Esophagus muscularis mucosa (tissue), 4 donors: Measurements from ENCODE around the gene ZNF536. TPM values are rescaled to one million over a fixed set of nuclear protein-coding genes. Genes with fewer than 3 reads are reported as not detected.

ENCODE experiments used
- DNase-seq: peaks from one replicate; pipeline ENCODE4 v3.0.0-alpha.2; 2017; ENCODE audit errors: extremely low spot score
- H3K27ac ChIP-seq, 4 donors: fragments of 200-600 bp; sonication (generic); replicated peaks in 1 of 4; 1 replicate in 3 of 4; 2 replicates in 1 of 4; pipeline ENCODE4 v1.5.1; 2016 to 2019; ENCODE audit warnings: mild to moderate bottlenecking in 1 of 4
- H3K27me3 ChIP-seq, 4 donors: fragments of 200-600 bp; sonication (generic); one replicate each; pipeline versions ENCODE4 v1.5.1 to v1.6.0; 2016 to 2019
- H3K36me3 ChIP-seq, 4 donors: fragments of 200-600 bp; sonication (generic); one replicate each; pipeline ENCODE4 v1.5.1; 2016 to 2019
- H3K4me1 ChIP-seq, 4 donors: fragments of 200-600 bp; sonication (generic); one replicate each; pipeline ENCODE4 v1.5.1; 2016 to 2019
- H3K4me3 ChIP-seq, 4 donors: fragments of 200-600 bp; sonication (generic); 1 replicate in 2 of 4; 2 replicates in 2 of 4; pipeline ENCODE4 v1.5.1; 2016 to 2019; ENCODE audit warnings: mild to moderate bottlenecking in 4 of 4, moderate library complexity in 1 of 4
- H3K9me3 ChIP-seq, 4 donors: fragments of 200-600 bp; sonication (generic); 1 replicate in 3 of 4; 2 replicates in 1 of 4; pipeline ENCODE4 v1.5.1; 2016 to 2019
- EP300 ChIP-seq: sonication (generic); formaldehyde crosslinking; IDR thresholded peaks from one replicate; pipeline ENCODE4 v1.6.1; 2017; ENCODE audit warnings: antibody characterized with exemption
- POLR2A ChIP-seq: fragments of 450-650 bp; IDR thresholded peaks from one replicate; pipeline ENCODE4 v1.6.1; 2017; ENCODE audit warnings: antibody characterized with exemption, moderate library complexity, mild to moderate bottlenecking, low read depth
- POLR2AphosphoS5 ChIP-seq, 2 donors: sonication (generic); formaldehyde crosslinking; IDR thresholded peaks; one replicate each; pipeline ENCODE4 v1.6.1; 2017; ENCODE audit warnings: antibody characterized with exemption in 2 of 2
- WGBS: methylation state at CpG from one replicate; pipeline ENCODE4 v1.1.5; 2018; 5-methylcytosine and 5-hydroxymethylcytosine counted together
- intact Hi-C: fragments of 100-400 bp; cut with DNase I; formaldehyde crosslinking; loops from one replicate; pipeline ENCODE4 v1.15.1; 2023
- total RNA-seq, 4 donors: library from RNA; depleted of rRNA; stranded (reverse); fragments of >200 nt; gene quantifications; one replicate each; pipeline versions ENCODE4 v1.1.0 to v1.2.1, GENCODE V29; 2016
- TF ChIP-seq, protein P1 (sequence below), 3 experiments: fragments of 200-600 bp in 2 of 3; fragments of 450-650 bp in 1 of 3; sonication (generic) in 2 of 3; IDR thresholded peaks; one replicate each; pipeline ENCODE4 v1.5.1; 2017 to 2019; ENCODE audit warnings: antibody characterized with exemption in 3 of 3, mild to moderate bottlenecking in 2 of 3, moderate library complexity in 1 of 3

Gene ZNF536
- total RNA-seq, 4 donors from 2014 or later = 2.5 to 7.3 (median 5.6) TPM

DNA sequence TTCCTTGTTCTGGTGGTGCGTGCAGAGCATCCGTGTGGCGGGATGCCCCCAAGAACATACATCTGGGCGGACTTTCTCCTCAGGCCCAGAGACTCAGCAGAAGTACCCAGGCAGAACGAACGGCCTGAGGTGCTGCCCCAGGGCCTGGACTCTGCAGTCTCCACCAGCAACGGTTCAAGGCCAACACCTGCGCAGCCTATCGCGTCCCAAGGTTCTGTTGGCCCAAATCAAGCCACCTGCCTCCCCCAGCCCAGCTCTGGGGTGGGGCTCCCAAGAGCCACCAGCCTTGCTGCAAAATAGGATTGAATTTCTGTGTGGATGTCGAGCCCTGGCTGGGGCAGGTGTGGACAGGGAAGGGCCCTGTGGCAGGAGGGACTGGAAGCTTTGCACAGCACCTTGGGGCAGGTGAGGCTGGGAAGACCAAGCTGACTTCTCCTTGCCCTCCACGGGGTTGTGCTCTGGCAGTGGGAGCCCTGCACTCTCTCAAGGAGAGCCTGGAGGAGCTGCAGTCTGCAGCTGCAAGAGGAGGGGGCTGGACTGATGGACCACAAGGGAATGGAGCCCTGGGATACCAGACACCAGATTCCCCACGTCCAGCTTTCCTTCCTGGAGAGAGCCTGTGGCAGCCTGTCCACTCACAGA, 146.9 kb downstream of the ZNF536 start:
- H3K9me3 ChIP-seq = no peaks in the 10 kb centered on the region
- 86% methylated on average over 12 of the region's 13 CpGs for WGBS
- no peak overlapping the region for H3K4me3 ChIP-seq
- no peaks in the 10 kb centered on the region for H3K36me3 ChIP-seq
- H3K4me1 ChIP-seq = no peaks in the 10 kb centered on the region
- TF ChIP-seq, protein P1, sequence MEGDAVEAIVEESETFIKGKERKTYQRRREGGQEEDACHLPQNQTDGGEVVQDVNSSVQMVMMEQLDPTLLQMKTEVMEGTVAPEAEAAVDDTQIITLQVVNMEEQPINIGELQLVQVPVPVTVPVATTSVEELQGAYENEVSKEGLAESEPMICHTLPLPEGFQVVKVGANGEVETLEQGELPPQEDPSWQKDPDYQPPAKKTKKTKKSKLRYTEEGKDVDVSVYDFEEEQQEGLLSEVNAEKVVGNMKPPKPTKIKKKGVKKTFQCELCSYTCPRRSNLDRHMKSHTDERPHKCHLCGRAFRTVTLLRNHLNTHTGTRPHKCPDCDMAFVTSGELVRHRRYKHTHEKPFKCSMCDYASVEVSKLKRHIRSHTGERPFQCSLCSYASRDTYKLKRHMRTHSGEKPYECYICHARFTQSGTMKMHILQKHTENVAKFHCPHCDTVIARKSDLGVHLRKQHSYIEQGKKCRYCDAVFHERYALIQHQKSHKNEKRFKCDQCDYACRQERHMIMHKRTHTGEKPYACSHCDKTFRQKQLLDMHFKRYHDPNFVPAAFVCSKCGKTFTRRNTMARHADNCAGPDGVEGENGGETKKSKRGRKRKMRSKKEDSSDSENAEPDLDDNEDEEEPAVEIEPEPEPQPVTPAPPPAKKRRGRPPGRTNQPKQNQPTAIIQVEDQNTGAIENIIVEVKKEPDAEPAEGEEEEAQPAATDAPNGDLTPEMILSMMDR (IDR thresholded peaks at IDR 0.05) = no peak
- TF ChIP-seq EP300 = no peak
- TF ChIP-seq POLR2A = no peak
- TF ChIP-seq POLR2AphosphoS5 (IDR thresholded peaks at IDR 0.05) = no peak
- peaks cover 0 to 10% (median 0%) of the 10 kb centered on the region in 4 donors for H3K27me3 ChIP-seq
- DNase-seq = no peak
- intact Hi-C loops = no loop called here
- H3K27ac ChIP-seq = no peak overlapping the region

DNA sequence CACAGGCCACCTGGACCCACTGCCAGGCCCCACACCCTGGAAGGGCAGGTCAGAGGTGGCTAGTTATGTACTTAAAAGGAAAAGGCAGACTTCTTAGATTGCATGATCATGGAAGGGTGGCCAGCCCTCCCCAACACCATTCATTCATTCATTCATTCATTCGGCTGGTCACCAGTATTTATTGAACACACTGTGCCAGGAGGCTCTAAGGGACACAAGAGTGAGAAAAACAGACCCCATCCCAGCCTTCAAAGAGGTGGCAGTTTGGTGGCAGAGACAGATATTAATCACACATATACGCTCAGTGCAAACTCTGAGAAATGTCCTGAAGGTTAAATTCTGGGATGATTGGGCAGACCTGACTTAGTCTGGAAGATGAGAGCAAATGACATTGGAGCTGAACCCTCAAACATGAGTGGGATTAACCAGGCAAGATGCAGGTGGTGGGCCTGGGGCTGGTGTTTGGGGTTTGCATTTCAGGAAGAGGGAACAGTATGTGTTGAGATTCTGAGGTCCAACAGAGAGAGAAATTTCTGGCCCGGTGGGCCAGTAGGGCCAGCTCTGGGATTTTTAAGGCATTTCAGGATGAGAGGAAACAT, 147.5 kb downstream of the ZNF536 start:
- DNase-seq = no peak
- no peaks in the 10 kb centered on the region for H3K9me3 ChIP-seq
- no peaks in the 10 kb centered on the region for H3K36me3 ChIP-seq
- no peaks in the 10 kb centered on the region for H3K4me1 ChIP-seq
- TF ChIP-seq POLR2AphosphoS5 (IDR thresholded peaks at IDR 0.05) (no peak), EP300 (no peak), POLR2A (no peak)
- TF ChIP-seq, protein P1 (IDR thresholded peaks at IDR 0.05) = no peak
- H3K27me3 ChIP-seq = peaks cover 0 to 4% (median 0%) of the 10 kb centered on the region in 4 donors
- H3K27ac ChIP-seq = no peak overlapping the region
- 83% methylated on average over 3 of the region's 3 CpGs for WGBS
- no peak overlapping the region for H3K4me3 ChIP-seq
- intact Hi-C loops = no loop called here

DNA sequence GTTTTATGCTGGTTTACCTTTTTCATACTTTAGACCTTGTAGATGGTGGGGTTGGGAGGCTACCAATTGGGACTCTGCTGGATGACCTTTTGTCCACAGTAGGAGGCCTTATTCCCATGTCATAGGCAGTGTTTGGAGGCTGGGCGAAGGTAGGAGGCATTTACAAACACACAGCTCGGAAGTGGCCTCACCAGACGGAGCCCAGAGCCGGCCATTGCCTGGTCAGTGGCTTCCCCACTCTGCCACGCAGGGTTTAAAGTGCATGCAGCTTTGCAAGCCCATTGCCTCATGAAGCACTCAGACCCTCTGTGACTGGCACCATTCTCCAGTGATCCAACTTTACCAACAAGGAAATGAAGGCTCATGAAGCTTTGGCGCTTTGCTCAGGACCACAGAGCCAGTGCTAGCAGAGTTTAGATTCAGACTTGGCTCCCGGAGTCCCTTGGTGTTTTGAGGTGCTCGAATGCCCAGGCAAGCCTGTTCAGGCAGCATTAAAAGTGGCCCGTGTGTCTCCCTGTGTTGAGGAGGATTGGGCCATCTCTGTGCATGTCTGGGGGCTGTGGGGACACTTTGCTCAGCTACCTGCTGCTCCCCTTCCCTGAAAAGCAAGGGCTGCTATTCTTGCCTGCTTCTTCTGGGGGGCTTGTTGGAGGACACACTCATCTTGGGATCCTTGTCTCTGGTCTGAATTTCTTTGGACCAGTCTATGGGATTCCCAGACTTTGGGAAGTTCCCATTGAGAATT, 148.7 kb downstream of the ZNF536 start:
- Histone ChIP-seq H3K27me3 (peaks cover 0 to 4% (median 0%) of the 10 kb centered on the region in 4 donors), H3K9me3 (no peaks in the 10 kb centered on the region), H3K27ac (no peak overlapping the region), H3K36me3 (no peaks in the 10 kb centered on the region), H3K4me3 (no peak overlapping the region), H3K4me1 (no peaks in the 10 kb centered on the region)
- no peak for DNase-seq
- intact Hi-C loops = no loop called here
- WGBS = 93% methylated on average over 9 of the region's 9 CpGs
- TF ChIP-seq, protein P1 (IDR thresholded peaks at IDR 0.05) = no peak
- no peak for TF ChIP-seq POLR2A
- TF ChIP-seq POLR2AphosphoS5 (IDR thresholded peaks at IDR 0.05) = no peak
- no peak for TF ChIP-seq EP300

DNA sequence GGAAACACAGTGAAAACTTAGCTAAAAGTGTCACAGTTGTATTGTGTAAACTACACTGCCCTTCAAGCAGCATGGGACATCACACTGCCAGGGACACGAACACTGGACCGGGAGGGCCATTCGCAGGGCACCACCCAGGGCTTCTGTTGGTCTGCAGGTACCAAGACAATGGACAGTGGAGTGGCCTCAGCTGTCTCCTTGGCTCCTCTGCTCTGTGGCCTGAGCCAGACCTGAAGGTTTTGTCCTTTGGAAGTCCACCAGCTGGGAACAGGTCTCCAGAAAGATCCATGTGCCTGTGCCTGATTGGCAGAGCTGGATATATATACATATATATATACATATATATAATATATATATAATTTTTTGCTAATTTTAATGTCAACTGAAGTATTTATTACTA, 149.8 kb downstream of the ZNF536 start:
- TF ChIP-seq POLR2AphosphoS5 (IDR thresholded peaks at IDR 0.05) (no peak), EP300 (no peak)
- no peaks in the 10 kb centered on the region for H3K9me3 ChIP-seq
- no peak overlapping the region for H3K27ac ChIP-seq
- H3K36me3 ChIP-seq = no peaks in the 10 kb centered on the region
- H3K4me1 ChIP-seq = no peaks in the 10 kb centered on the region
- 85% methylated on average over 3 of the region's 3 CpGs for WGBS
- DNase-seq = no peak
- H3K27me3 ChIP-seq = peaks cover 0 to 4% (median 0%) of the 10 kb centered on the region in 4 donors
- no peak overlapping the region for H3K4me3 ChIP-seq
- intact Hi-C loops = no loop called here

DNA sequence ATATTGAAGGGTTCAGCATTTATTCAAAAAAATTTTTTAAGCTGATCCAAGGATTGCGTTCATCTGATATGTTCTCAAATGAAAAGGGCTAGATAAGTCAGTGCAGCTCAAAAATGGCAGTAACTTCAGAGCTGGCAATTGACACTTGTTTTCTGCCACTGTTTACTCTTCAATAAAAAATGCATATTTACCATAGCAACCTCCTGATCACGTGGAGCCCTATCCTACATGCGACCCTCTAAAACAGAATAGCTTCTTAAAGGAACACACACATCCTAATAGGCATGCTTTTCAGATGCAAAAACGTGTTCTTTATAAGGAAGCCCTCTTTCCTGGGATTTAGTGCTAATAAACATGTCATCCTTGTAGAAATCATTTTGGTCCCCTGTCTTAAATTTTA, 150.2 kb downstream of the ZNF536 start:
- Histone ChIP-seq H3K4me3 (no peak overlapping the region), H3K4me1 (no peaks in the 10 kb centered on the region), H3K9me3 (no peaks in the 10 kb centered on the region), H3K27me3 (peaks cover 0 to 4% (median 0%) of the 10 kb centered on the region in 4 donors), H3K36me3 (no peaks in the 10 kb centered on the region), H3K27ac (no peak overlapping the region)
- intact Hi-C loops = no loop called here
- no peak for TF ChIP-seq POLR2A
- no peak for TF ChIP-seq EP300
- TF ChIP-seq POLR2AphosphoS5 (IDR thresholded peaks at IDR 0.05) = no peak
- TF ChIP-seq, protein P1 (IDR thresholded peaks at IDR 0.05) = no peak
- no peak for DNase-seq
- 35% methylated on average over 4 of the region's 4 CpGs for WGBS
